ENCODE results near the gene EME2.
"Not testable (repeated sequence)": the region's sequence is repeated elsewhere in the genome, so short reads cannot be mapped to it uniquely, and the experiment has no call there.

The EME2 gene

GRCh38 chr16:1791256-1791942 lies 18.8 kb downstream of the EME2 start:
- DNase-seq (ENCODE audit: low spot score): no peak

- no peak for DNase-seq (ENCODE audit: low spot score)
These were observed 19.6 kb downstream of the EME2 start for GRCh38 chr16:1791943-1792812.

GRCh38 chr16:1792836-1793577 lies 20.4 kb downstream of the EME2 start:
- no peak for DNase-seq (ENCODE audit: low spot score)

GRCh38 chr16:1793578-1794220 lies 21.1 kb downstream of the EME2 start, which contains the start of gene IGFALS:
Gene IGFALS, minus strand, starts transcription at chr16:1793705. Its CDS starts 53 bp downstream, at chr16:1793652.
- DNase-seq (ENCODE audit: low spot score): no peak

- no peak for DNase-seq (ENCODE audit: low spot score)
These were observed 21.7 kb downstream of the EME2 start for GRCh38 chr16:1794221-1794871.

- DNase-seq (ENCODE audit: low spot score): no peak
These were observed 22.5 kb downstream of the EME2 start for GRCh38 chr16:1794908-1795666.

GRCh38 chr16:1799263-1799662 lies 26.7 kb downstream of the EME2 start:
- DNase-seq (ENCODE audit: low spot score): not testable (repeated sequence)

- no peak for DNase-seq (ENCODE audit: low spot score)
These were observed 28.1 kb downstream of the EME2 start for GRCh38 chr16:1800701-1801100.

GRCh38 chr16:1807626-1808025 lies 35.0 kb downstream of the EME2 start:
- DNase-seq (ENCODE audit: low spot score): no peak

- no peak for DNase-seq (ENCODE audit: low spot score)
These were observed 36.1 kb downstream of the EME2 start for GRCh38 chr16:1808691-1809090.

- DNase-seq (ENCODE audit: low spot score): no peak
These were observed 36.7 kb downstream of the EME2 start for GRCh38 chr16:1809281-1809801.

- DNase-seq (ENCODE audit: low spot score): no peak
These were observed 37.5 kb downstream of the EME2 start for GRCh38 chr16:1810106-1810505.

GRCh38 chr16:1810536-1810935 lies 37.9 kb downstream of the EME2 start:
- no peak for DNase-seq (ENCODE audit: low spot score)

- peak; percentile 66 for DNase-seq (ENCODE audit: low spot score)
These were observed 40.1 kb downstream of the EME2 start for GRCh38 chr16:1812732-1813163.

- no peak for DNase-seq (ENCODE audit: low spot score)
These were observed 42.9 kb downstream of the EME2 start for GRCh38 chr16:1815461-1815860.

GRCh38 chr16:1816396-1817275 lies 44.0 kb downstream of the EME2 start:
- no peak for DNase-seq (ENCODE audit: low spot score)

GRCh38 chr16:1817276-1817589 lies 44.6 kb downstream of the EME2 start:
- no peak for DNase-seq (ENCODE audit: low spot score)

GRCh38 chr16:1817716-1818115 lies 45.1 kb downstream of the EME2 start:
- DNase-seq (ENCODE audit: low spot score): no peak

- no peak for DNase-seq (ENCODE audit: low spot score)
These were observed 45.7 kb downstream of the EME2 start for GRCh38 chr16:1818204-1818872.
